Heart left ventricle (tissue), 16 donors: ENCODE data around the gene ZFAND2B. TPM values are rescaled to one million over a fixed set of nuclear protein-coding genes. Genes with fewer than 3 reads are reported as not detected.

Experiments
- ATAC-seq, 4 donors: fragments of 200-7000 bp; cut with Tn5 transposase; one replicate each; pipeline ENCODE4 v1.9.1; 2020 to 2022; ENCODE audit warnings: moderate library complexity in 4 of 4, mild to moderate bottlenecking in 3 of 4, moderate number of reproducible peaks in 1 of 4
- DNase-seq, 5 donors: peaks; one replicate each; pipeline ENCODE4 v3.0.0-alpha.2; 2020
- H3K27ac ChIP-seq, 12 donors: fragments of 200-600 bp; sonication (generic) in 4 of 12; one replicate each; pipeline versions ENCODE4 v1.5.0 to v1.8.0; 2016 to 2022; ENCODE audit warnings: mild to moderate bottlenecking in 2 of 12
- H3K27me3 ChIP-seq, 9 donors: fragments of 200-600 bp; sonication (generic) in 2 of 9; one replicate each; pipeline versions ENCODE4 v1.5.1 to v1.8.0; 2016 to 2022; ENCODE audit warnings: mild to moderate bottlenecking in 3 of 9
- H3K36me3 ChIP-seq, 9 donors: fragments of 200-600 bp; sonication (generic) in 2 of 9; one replicate each; pipeline versions ENCODE4 v1.5.0 to v1.8.0; 2018 to 2022; ENCODE audit warnings: mild to moderate bottlenecking in 2 of 9
- H3K4me1 ChIP-seq, 12 donors: fragments of 200-600 bp; sonication (generic) in 4 of 12; one replicate each; pipeline versions ENCODE4 v1.5.0 to v1.8.0; 2016 to 2022; ENCODE audit warnings: mild to moderate bottlenecking in 3 of 12
- H3K4me3 ChIP-seq, 12 donors: fragments of 200-600 bp; sonication (generic) in 4 of 12; one replicate each; pipeline versions ENCODE4 v1.5.0 to v1.8.0; 2017 to 2022; ENCODE audit warnings: mild to moderate bottlenecking in 9 of 12, moderate library complexity in 4 of 12
- H3K9me3 ChIP-seq, 12 donors: fragments of 200-600 bp; sonication (generic) in 4 of 12; one replicate each; pipeline versions ENCODE4 v1.5.0 to v1.8.0; 2016 to 2022; ENCODE audit warnings: mild to moderate bottlenecking in 1 of 12
- CTCF ChIP-seq, 12 donors: fragments of 200-600 bp; sonication (generic) in 4 of 12; IDR thresholded peaks; one replicate each; pipeline versions ENCODE4 v1.5.0 to v1.8.0; 2018 to 2022; ENCODE audit warnings: antibody characterized with exemption in 12 of 12, mild to moderate bottlenecking in 5 of 12
- POLR2A ChIP-seq, 2 donors: fragments of 450-650 bp; IDR thresholded peaks; one replicate each; pipeline ENCODE4 v1.6.1; 2017; ENCODE audit warnings: antibody characterized with exemption in 2 of 2, mild to moderate bottlenecking in 2 of 2, moderate library complexity in 2 of 2
- WGBS, 4 donors: extraction: QIAGEN DNeasy Blood & Tissue Kit in 2 of 4; methylation state at CpG; one replicate each; pipeline versions ENCODE4 v1.1.5 to v1.1.7; 2013 to 2018; 5-methylcytosine and 5-hydroxymethylcytosine counted together
- intact Hi-C, 10 donors: fragments of 100-400 bp; cut with DNase I; formaldehyde crosslinking; loops; one replicate each; pipeline versions ENCODE4 v1.11.1 to v1.14.2; 2022
- polyA plus RNA-seq, 2 donors: library from polyadenylated mRNA; stranded (reverse); fragments of 200-250 nt; gene quantifications; one replicate each; pipeline ENCODE4 v1.2.3, GENCODE V29; 2013
- total RNA-seq, 9 donors: library from RNA; depleted of rRNA in 2 of 9; stranded (reverse); fragments of >200 nt in 2 of 9; fragmentation: NEBNext Ultra II Directional in 3 of 9; extraction: Animal tissue kit (Norgen Biotek cat#: 25700) in 3 of 9; gene quantifications; one replicate each; pipeline versions ENCODE4 v1.1.0 to v1.2.4, GENCODE V29; 2016 to 2023
- donor health status: ischemic (EF 13 %, LVEDD 7.1; RV severe dilation, severe dysfunction).
- donor health status: healthy with polysubstance abuse.
- donor health status: DM: no; HTN: yes; CAD: no.
- donor health status: DM: no; HTN: no; CAD: no.
- donor health status: ischemic (EF 25% LVEDD 6.9; RV normal size, moderate dysfunction).
- donor health status: ischemic (EF 25% LVEDD 5.7; RV mildly dilated, moderate dysfunction).
- donor health status: healthy.
- donor health status: DM: yes; HTN: yes; CAD: no.
- donor health status: ischemic (EF 35%, LVEDD 5.7; RV mildly dilated, moderate dysfunction).
- donor health status: nonischemic (EF 11% LVEDD 7.7; RV severe dilation, severe dysfunction).
- donor health status: DM: yes; HTN: yes; CAD: no.
- donor health status: PGD.
- donor health status: ischemic (EF 29% LVEDD 5.4; RV normal size, mild dysfunction).
- donor health status: nonischemic (EF 23%, LVEDD 6.1; RV moderate dilation, normal function).

Gene ZFAND2B
- total and polyA plus RNA-seq, 11 donors: 13.9 to 35.7 (median 23.5) TPM

GRCh38 chr2:219172231-219173154 is 34.1 kb upstream of the ZFAND2B start:
- Histone ChIP-seq H3K9me3 (no peaks in the 10 kb centered on the region), H3K4me3 (no peak overlapping the region), H3K27ac (peak overlapping the region in 1 of 12 donors; percentile 80), H3K36me3 (peaks cover 0 to 43% (median 37%) of the 10 kb centered on the region in 9 donors), H3K27me3 (no peaks in the 10 kb centered on the region), H3K4me1 (peaks cover 0 to 40% (median 22%) of the 10 kb centered on the region in 12 donors)
- TF ChIP-seq CTCF (IDR thresholded peaks at IDR 0.05) (no peak), POLR2A (IDR thresholded peaks at IDR 0.05) (no peak)
- intact Hi-C loops: loop anchor here in 6 of 10 donors (5.0 to 10.0 kb wide), 4 partner anchors 35 to 888 kb away; partner anchors contain the start of genes DNPEP (in 3 of the 6), ZFAND2B (in 3 of the 6), ANKZF1 (in 1 of the 6) and ATG9A (in 1 of the 6)
- DNase-seq: no peak
- no peak for ATAC-seq
- 84 to 92% (median 87%) methylated on average over 12 to 16 of the region's 16 CpGs for WGBS, 4 donors

- TF ChIP-seq POLR2A (IDR thresholded peaks at IDR 0.05): no peak
- no peak for TF ChIP-seq CTCF (IDR thresholded peaks at IDR 0.05)
Observed at GRCh38 chr2:219173176-219173575, 33.4 kb upstream of the ZFAND2B start.

GRCh38 chr2:219174146-219174545 is 32.4 kb upstream of the ZFAND2B start:
- Histone ChIP-seq H3K4me1 (peaks cover 4 to 48% (median 28%) of the 10 kb centered on the region in 12 donors), H3K9me3 (no peaks in the 10 kb centered on the region), H3K27ac (no peak overlapping the region), H3K4me3 (no peak overlapping the region), H3K27me3 (no peaks in the 10 kb centered on the region), H3K36me3 (peaks cover 0 to 43% (median 37%) of the 10 kb centered on the region in 9 donors)
- no peak for ATAC-seq
- TF ChIP-seq POLR2A (IDR thresholded peaks at IDR 0.05) (no peak), CTCF (IDR thresholded peaks at IDR 0.05) (no peak)
- 92 to 100% (median 96%) methylated on average over 3 of the region's 3 CpGs for WGBS, 4 donors
- DNase-seq: no peak
- intact Hi-C loops: loop anchor here in 6 of 10 donors (5.0 to 10.0 kb wide), 4 partner anchors 33 to 889 kb away; partner anchors contain the start of genes DNPEP (in 3 of the 6), ZFAND2B (in 3 of the 6), ANKZF1 (in 1 of the 6) and ATG9A (in 1 of the 6)

More at GRCh38 chr2:219173176-219173575, 33.4 kb upstream of the ZFAND2B start:
- H3K27ac ChIP-seq: peak overlapping the region in 1 of 12 donors; percentile 4
- peaks cover 0 to 41% (median 22%) of the 10 kb centered on the region in 12 donors for H3K4me1 ChIP-seq
- no peaks in the 10 kb centered on the region for H3K9me3 ChIP-seq
- DNase-seq (no peak), ATAC-seq (no peak)
- no peaks in the 10 kb centered on the region for H3K27me3 ChIP-seq
- 81 to 89% (median 86%) methylated on average over 6 of the region's 6 CpGs for WGBS, 4 donors
- no peak overlapping the region for H3K4me3 ChIP-seq
- intact Hi-C loops: loop anchor here in 6 of 10 donors (5.0 to 10.0 kb wide), 4 partner anchors 34 to 888 kb away; partner anchors contain the start of genes DNPEP (in 3 of the 6), ZFAND2B (in 3 of the 6), ANKZF1 (in 1 of the 6) and ATG9A (in 1 of the 6)
- peaks cover 0 to 43% (median 37%) of the 10 kb centered on the region in 9 donors for H3K36me3 ChIP-seq

DNA sequence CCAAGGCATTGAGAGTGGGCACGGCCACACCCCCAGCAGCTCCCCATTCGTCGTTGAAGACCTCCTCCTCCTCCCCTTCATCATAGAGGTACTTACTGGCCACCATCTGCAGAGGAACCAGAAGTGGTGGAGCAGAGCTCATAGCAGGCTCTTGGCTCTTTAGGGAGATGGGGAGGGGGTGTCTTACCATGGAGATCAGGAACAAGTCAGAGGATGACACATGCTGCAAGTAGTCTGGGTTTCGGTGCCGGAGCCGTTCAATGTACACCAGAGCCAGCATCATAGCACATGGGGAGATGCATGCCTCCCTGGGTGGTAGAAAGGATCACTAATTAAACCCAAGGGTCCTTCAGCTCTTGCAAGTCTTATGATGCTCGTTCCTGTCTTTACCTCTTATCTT is 31.8 kb upstream of the ZFAND2B start:
- intact Hi-C loops: loop anchor here in 9 of 10 donors (5.0 to 10.0 kb wide), 8 partner anchors 32 to 890 kb away; partner anchors contain the start of genes ABCB6 (in 3 of the 9), DNAJB2 (in 3 of the 9), DNPEP (in 3 of the 9) and ZFAND2B (in 3 of the 9)
- Histone ChIP-seq H3K9me3 (no peaks in the 10 kb centered on the region), H3K27ac (no peak overlapping the region), H3K4me3 (no peak overlapping the region), H3K4me1 (peaks cover 7 to 54% (median 34%) of the 10 kb centered on the region in 12 donors), H3K27me3 (no peaks in the 10 kb centered on the region), H3K36me3 (peaks cover 0 to 49% (median 40%) of the 10 kb centered on the region in 9 donors)
- DNase-seq (no peak), ATAC-seq (no peak)
- WGBS, 4 donors: 73 to 88% (median 79%) methylated on average over 7 of the region's 7 CpGs
- TF ChIP-seq POLR2A (IDR thresholded peaks at IDR 0.05) (no peak), CTCF (IDR thresholded peaks at IDR 0.05) (no peak)
